ENCODE measurements around the gene C1orf116.
A peak's percentile ranks its signal among the peaks of the same experiment; 100 is the strongest.

Gene C1orf116

GRCh38 chr1:207032528-207033017 lies at the start of gene C1orf116:
Gene C1orf116 (minus strand): TSS chr1:207032756. CDS start chr1:207027598, 5,158 bp downstream.
- no peak for DNase-seq (ENCODE audit: low read depth)

- DNase-seq (ENCODE audit: low read depth), result no peak
These were observed 49.2 kb upstream of the C1orf116 start for GRCh38 chr1:207081806-207082205.

GRCh38 chr1:207081088-207081487 lies 48.5 kb upstream of the C1orf116 start:
- DNase-seq (ENCODE audit: low read depth), result no peak

- DNase-seq (ENCODE audit: low read depth), result no peak
These were observed 47.2 kb upstream of the C1orf116 start for GRCh38 chr1:207079706-207080241.

- DNase-seq (ENCODE audit: low read depth), result no peak
These were observed 46.1 kb upstream of the C1orf116 start for GRCh38 chr1:207078578-207079132.

GRCh38 chr1:207077470-207078377 lies 45.2 kb upstream of the C1orf116 start:
- DNase-seq (ENCODE audit: low read depth), result peak; percentile 33

- no peak for DNase-seq (ENCODE audit: low read depth)
These were observed 44.5 kb upstream of the C1orf116 start for GRCh38 chr1:207077012-207077411.

- DNase-seq (ENCODE audit: low read depth), result no peak
These were observed 43.8 kb upstream of the C1orf116 start for GRCh38 chr1:207076181-207076955.

- DNase-seq (ENCODE audit: low read depth), result no peak
These were observed 41.6 kb upstream of the C1orf116 start for GRCh38 chr1:207073906-207074820.

GRCh38 chr1:207072233-207072632 lies 39.7 kb upstream of the C1orf116 start:
- DNase-seq (ENCODE audit: low read depth), result no peak

- DNase-seq (ENCODE audit: low read depth), result no peak
These were observed 38.9 kb upstream of the C1orf116 start for GRCh38 chr1:207071426-207071825.

- DNase-seq (ENCODE audit: low read depth), result no peak
These were observed 38.3 kb upstream of the C1orf116 start for GRCh38 chr1:207070811-207071210.

GRCh38 chr1:207069858-207070506 lies 37.4 kb upstream of the C1orf116 start:
- no peak for DNase-seq (ENCODE audit: low read depth)

GRCh38 chr1:207069061-207069460 lies 36.5 kb upstream of the C1orf116 start:
- no peak for DNase-seq (ENCODE audit: low read depth)

- no peak for DNase-seq (ENCODE audit: low read depth)
These were observed 35.1 kb upstream of the C1orf116 start for GRCh38 chr1:207067665-207068064.

GRCh38 chr1:207067185-207067584 lies 34.6 kb upstream of the C1orf116 start:
- no peak for DNase-seq (ENCODE audit: low read depth)

GRCh38 chr1:207064561-207064960 lies 32.0 kb upstream of the C1orf116 start:
- DNase-seq (ENCODE audit: low read depth), result no peak

GRCh38 chr1:207063014-207063413 lies 30.5 kb upstream of the C1orf116 start:
- no peak for DNase-seq (ENCODE audit: low read depth)

GRCh38 chr1:207062058-207062457 lies 29.5 kb upstream of the C1orf116 start:
- DNase-seq (ENCODE audit: low read depth), result no peak

GRCh38 chr1:207060596-207060995 lies 28.0 kb upstream of the C1orf116 start:
- no peak for DNase-seq (ENCODE audit: low read depth)

- DNase-seq (ENCODE audit: low read depth), result no peak
These were observed 27.3 kb upstream of the C1orf116 start for GRCh38 chr1:207059881-207060280.

Data from T-helper 22 cell (primary cell).